Adrenal gland (tissue), 5 donors: ENCODE data around the gene PHF21A.

Source experiments
- CTCF ChIP-seq, 6 experiments: fragments of 450-650 bp in 4 of 6; fragments of 200-600 bp in 2 of 6; sonication (generic) in 1 of 6; IDR thresholded peaks; 1 replicate in 5 of 6; 2 replicates in 1 of 6; pipeline versions ENCODE4 v1.5.1 to v1.8.0; 2016 to 2021; ENCODE audit warnings: antibody characterized with exemption in 6 of 6, mild to moderate bottlenecking in 2 of 6, moderate library complexity in 1 of 6
- POLR2A ChIP-seq, 2 donors: fragments of 450-650 bp; IDR thresholded peaks; one replicate each; pipeline ENCODE4 v1.6.1; 2017; ENCODE audit warnings: antibody characterized with exemption in 2 of 2, mild to moderate bottlenecking in 2 of 2, moderate library complexity in 1 of 2
- donor health status: DM: no; HTN: no; CAD: no.

DNA sequence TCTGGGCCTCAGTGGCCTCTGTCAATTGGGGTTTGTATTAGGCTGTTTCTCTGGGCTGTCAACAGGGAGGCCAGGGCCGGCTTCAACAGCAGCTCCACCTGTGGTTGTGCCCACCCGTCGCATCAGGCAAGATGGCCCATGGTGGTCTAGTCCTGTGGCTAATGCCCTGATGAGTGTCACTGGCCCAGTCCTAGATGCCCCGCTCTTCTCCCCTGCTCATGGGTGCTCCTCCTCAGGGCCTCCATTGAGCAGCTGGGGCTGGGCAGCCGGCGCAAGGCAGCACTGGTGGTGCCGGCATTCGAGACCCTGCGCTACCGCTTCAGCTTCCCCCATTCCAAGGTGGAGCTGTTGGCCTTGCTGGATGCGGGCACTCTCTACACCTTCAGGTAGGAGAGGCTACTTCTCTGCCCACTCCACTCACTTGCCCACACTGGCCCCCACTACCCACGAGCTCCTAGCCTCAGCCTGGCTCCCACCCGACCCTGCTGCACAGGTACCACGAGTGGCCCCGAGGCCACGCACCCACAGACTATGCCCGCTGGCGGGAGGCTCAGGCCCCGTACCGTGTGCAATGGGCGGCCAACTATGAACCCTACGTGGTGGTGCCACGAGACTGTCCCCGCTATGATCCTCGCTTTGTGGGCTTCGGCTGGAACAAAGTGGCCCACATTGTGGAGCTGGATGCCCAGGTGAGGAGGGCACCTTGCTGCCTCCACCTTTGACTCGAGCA is 193.4 kb downstream of the PHF21A start:
- TF ChIP-seq CTCF (IDR thresholded peaks at IDR 0.05) (no peak), POLR2A (IDR thresholded peaks at IDR 0.05) (no peak)
